SK-N-SH (cell line): Measurements from ENCODE around the gene EFHD2. TPM values are rescaled to one million over a fixed set of nuclear protein-coding genes. Genes with fewer than 3 reads are reported as not detected.

ENCODE experiments used
- CTCF ChIA-PET: fragments of 300-600, 350-600 bp; formaldehyde crosslinking; extraction: SDS; loops from one replicate; lab custom pipeline; 2021; lab: Yijun Ruan, JAX
- POLR2A ChIA-PET: fragments of 350-600 bp; sonication (Branson Sonifier 250); formaldehyde crosslinking; extraction: SDS; loops from one replicate; lab custom pipeline; 2020; ENCODE audit warnings: antibody characterized with exemption, inconsistent platforms; lab: Yijun Ruan, JAX
- DNase-seq: peaks from one replicate; pipeline ENCODE4 v3.0.0; 2012
- H2AFZ ChIP-seq: fragments of 200-600 bp; sonication (generic); 2 replicates; pipeline ENCODE4 v1.8.1; 2016; ENCODE audit warnings: antibody characterized with exemption, mild to moderate bottlenecking, low read depth
- H3F3A ChIP-seq: fragments of 200-600 bp; sonication (generic); replicated peaks from 2 replicates; pipeline ENCODE3; 2016; ENCODE audit warnings: antibody characterized with exemption, mild to moderate bottlenecking; ENCODE audit not compliant: insufficient read depth
- H3K27ac ChIP-seq, 2 experiments: fragments of 200-500 bp in 1 of 2; fragments of 200-600 bp in 1 of 2; sonication (Bioruptor generic) in 1 of 2; sonication (generic), shearing (Covaris generic) in 1 of 2; 2 replicates each; pipeline versions ENCODE4 v1.5.1 to v1.6.1; 2014 to 2016; ENCODE audit warnings: low read depth in 2 of 2, inconsistent platforms in 1 of 2, low read length in 1 of 2, mild to moderate bottlenecking in 1 of 2, mixed read lengths in 1 of 2
- H3K27me3 ChIP-seq: fragments of 200-600 bp; sonication (generic), shearing (Covaris generic); 2 replicates; pipeline ENCODE4 v1.6.1; 2016; ENCODE audit warnings: mixed run types; ENCODE audit not compliant: insufficient read depth
- H3K36me3 ChIP-seq, 2 experiments: fragments of 200-500 bp in 1 of 2; fragments of 200-600 bp in 1 of 2; sonication (Bioruptor generic) in 1 of 2; sonication (generic) in 1 of 2; replicated peaks in 1 of 2; 2 replicates each; pipeline versions ENCODE3 to v1.5.1; 2014 to 2016; ENCODE audit warnings: low read length in 1 of 2, mild to moderate bottlenecking in 1 of 2; ENCODE audit not compliant: insufficient read depth in 2 of 2, control insufficient read depth in 1 of 2
- H3K4me1 ChIP-seq, 2 experiments: fragments of 200-500 bp in 1 of 2; fragments of 200-600 bp in 1 of 2; sonication (Bioruptor generic) in 1 of 2; sonication (generic), shearing (Covaris generic) in 1 of 2; 2 replicates each; pipeline versions ENCODE4 v1.5.1 to v1.6.1; 2014 to 2016; ENCODE audit warnings: low read depth in 1 of 2, low read length in 1 of 2, mixed run types in 1 of 2; ENCODE audit not compliant: insufficient read depth in 2 of 2, control insufficient read depth in 1 of 2
- H3K4me2 ChIP-seq: fragments of 200-600 bp; sonication (generic), shearing (Covaris generic); 2 replicates; pipeline ENCODE4 v1.6.1; 2017; ENCODE audit warnings: mixed run types
- H3K4me3 ChIP-seq, 2 experiments: fragments of 200-500 bp in 1 of 2; fragments of 200-600 bp in 1 of 2; sonication (Bioruptor generic) in 1 of 2; sonication (generic), shearing (Covaris generic) in 1 of 2; 2 replicates each; pipeline versions ENCODE4 v1.5.1 to v1.8.1; 2014 to 2016; ENCODE audit warnings: low read depth in 2 of 2, inconsistent platforms in 1 of 2, low read length in 1 of 2, mild to moderate bottlenecking in 1 of 2, mixed read lengths in 1 of 2, moderate library complexity in 1 of 2
- H3K79me2 ChIP-seq: fragments of 200-600 bp; sonication (generic); 2 replicates; pipeline ENCODE4 v1.8.1; 2017; ENCODE audit warnings: mild to moderate bottlenecking; ENCODE audit not compliant: insufficient read depth
- H3K9ac ChIP-seq: fragments of 200-600 bp; sonication (generic); 2 replicates; pipeline ENCODE4 v1.6.1; 2017; ENCODE audit warnings: mixed run types
- H3K9me2 ChIP-seq: fragments of 200-600 bp; sonication (generic); 2 replicates; pipeline ENCODE4 v1.6.1; 2017; ENCODE audit warnings: mixed run types
- H3K9me3 ChIP-seq: fragments of 200-600 bp; sonication (generic); 2 replicates; pipeline ENCODE4 v1.6.1; 2017; ENCODE audit warnings: mixed run types, mild to moderate bottlenecking, moderate library complexity
- H4K20me1 ChIP-seq: fragments of 200-600 bp; sonication (generic); 2 replicates; pipeline ENCODE4 v1.6.1; 2017; ENCODE audit warnings: mild to moderate bottlenecking, mixed run types; ENCODE audit not compliant: insufficient read depth
- ELF1 ChIP-seq: IDR thresholded peaks from 2 replicates; pipeline ENCODE4 v1.4.0; 2012
- EP300 ChIP-seq, 2 experiments: IDR thresholded peaks; 2 replicates each; pipeline versions ENCODE4 v1.4.0 to v1.6.1; 2012; ENCODE audit warnings: borderline replicate concordance in 1 of 2, low read depth in 1 of 2, low read length in 1 of 2
- FOSL2 ChIP-seq: IDR thresholded peaks from 2 replicates; pipeline ENCODE4 v1.4.0; 2012; ENCODE audit warnings: low read depth, mild to moderate bottlenecking, moderate library complexity, borderline replicate concordance
- FOXM1 ChIP-seq: IDR thresholded peaks from 2 replicates; pipeline ENCODE4 v1.4.0; 2012; ENCODE audit warnings: low read depth, mild to moderate bottlenecking
- GATA2 ChIP-seq: sonication (generic); formaldehyde crosslinking; IDR thresholded peaks from 2 replicates; pipeline ENCODE4 v1.5.0; 2020; ENCODE audit warnings: mild to moderate bottlenecking, missing genetic modification reagents
- MEF2A ChIP-seq: IDR thresholded peaks from 2 replicates; pipeline ENCODE4 v1.4.0; 2012; ENCODE audit warnings: low read depth, borderline replicate concordance
- MXI1 ChIP-seq: IDR thresholded peaks from 2 replicates; pipeline ENCODE4 v1.6.1; 2012; ENCODE audit warnings: mild to moderate bottlenecking, low read depth, low read length, improper control_type of control experiment
- NRF1 ChIP-seq: IDR thresholded peaks from 2 replicates; pipeline ENCODE4 v1.6.1; 2012; ENCODE audit warnings: low read depth, mild to moderate bottlenecking, low read length
- POLR2AphosphoS5 ChIP-seq: IDR thresholded peaks from 2 replicates; pipeline ENCODE4 v1.6.1; 2012; ENCODE audit warnings: low read depth, low read length
- RFX5 ChIP-seq: IDR thresholded peaks from 2 replicates; pipeline ENCODE4 v1.6.1; 2012; ENCODE audit warnings: mild to moderate bottlenecking, improper control_type of control experiment, low read length
- RXRA ChIP-seq: IDR thresholded peaks from 2 replicates; pipeline ENCODE4 v1.4.0; 2012; ENCODE audit warnings: low read depth, mild to moderate bottlenecking, borderline replicate concordance
- SIN3A ChIP-seq: IDR thresholded peaks from 2 replicates; pipeline ENCODE4 v1.6.1; 2012; ENCODE audit warnings: low read depth, mild to moderate bottlenecking, low read length, moderate library complexity, borderline replicate concordance
- YY1 ChIP-seq: IDR thresholded peaks from 2 replicates; pipeline ENCODE4 v1.4.0; 2012; ENCODE audit warnings: low read depth, mild to moderate bottlenecking
- WGBS: methylation state at CpG from one replicate; pipeline ENCODE4 v1.1.6; 2017; ENCODE audit warnings: low lambda C conversion rate; 5-methylcytosine and 5-hydroxymethylcytosine counted together
- polyA plus RNA-seq, 3 experiments: library from polyadenylated mRNA; depleted of rRNA; stranded (reverse); fragments of >200 nt; gene quantifications; 2 replicates each; pipeline ENCODE4 v1.2.3, GENCODE V29; 2012
- TF ChIP-seq, protein P1 (sequence below): IDR thresholded peaks from 2 replicates; pipeline ENCODE4 v1.4.0; 2012; ENCODE audit warnings: low read depth, borderline replicate concordance
- TF ChIP-seq, protein P2 (sequence below): IDR thresholded peaks from 2 replicates; pipeline ENCODE4 v1.4.0; 2012; ENCODE audit warnings: low read depth
- TF ChIP-seq, protein P3 (sequence below): fragments of 200-600 bp; sonication (generic); IDR thresholded peaks from 2 replicates; pipeline ENCODE4 v1.6.1; 2017; ENCODE audit warnings: antibody characterized with exemption, mild to moderate bottlenecking, moderate library complexity

The EFHD2 gene
- polyA plus RNA-seq, 1 of the 3 experiments (the other 2 are of a cell fraction): 59.8 TPM

DNA sequence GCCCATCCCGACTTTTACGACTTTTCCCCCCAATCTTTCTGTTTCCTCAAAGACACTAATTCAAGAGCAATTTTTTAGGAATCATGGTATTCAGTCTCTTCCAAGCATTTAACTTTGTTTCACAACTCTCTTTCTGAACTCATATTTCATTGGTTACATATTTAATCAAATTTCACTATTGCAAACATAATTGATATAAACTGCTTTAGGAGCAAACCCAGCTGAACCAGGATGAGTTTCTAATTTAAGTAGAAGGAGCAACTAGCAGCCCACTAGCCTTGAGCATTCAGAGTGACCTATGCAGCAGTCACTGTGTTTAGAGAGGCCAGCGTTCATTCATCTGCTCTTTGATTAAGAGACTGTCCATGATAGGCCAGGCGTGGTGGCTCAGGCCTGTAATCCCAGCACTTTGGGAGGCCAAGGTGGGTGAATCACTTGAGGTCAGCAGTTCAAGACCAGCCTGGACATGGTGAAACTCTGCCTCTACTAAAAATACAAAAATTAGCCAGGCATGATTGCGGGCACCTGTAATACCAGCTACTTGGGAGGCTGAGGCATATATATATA, 68.0 kb downstream of the EFHD2 start:
- no peak for TF ChIP-seq RXRA
- no peak for TF ChIP-seq FOXM1
- TF ChIP-seq POLR2AphosphoS5: no peak
- TF ChIP-seq, protein P1, sequence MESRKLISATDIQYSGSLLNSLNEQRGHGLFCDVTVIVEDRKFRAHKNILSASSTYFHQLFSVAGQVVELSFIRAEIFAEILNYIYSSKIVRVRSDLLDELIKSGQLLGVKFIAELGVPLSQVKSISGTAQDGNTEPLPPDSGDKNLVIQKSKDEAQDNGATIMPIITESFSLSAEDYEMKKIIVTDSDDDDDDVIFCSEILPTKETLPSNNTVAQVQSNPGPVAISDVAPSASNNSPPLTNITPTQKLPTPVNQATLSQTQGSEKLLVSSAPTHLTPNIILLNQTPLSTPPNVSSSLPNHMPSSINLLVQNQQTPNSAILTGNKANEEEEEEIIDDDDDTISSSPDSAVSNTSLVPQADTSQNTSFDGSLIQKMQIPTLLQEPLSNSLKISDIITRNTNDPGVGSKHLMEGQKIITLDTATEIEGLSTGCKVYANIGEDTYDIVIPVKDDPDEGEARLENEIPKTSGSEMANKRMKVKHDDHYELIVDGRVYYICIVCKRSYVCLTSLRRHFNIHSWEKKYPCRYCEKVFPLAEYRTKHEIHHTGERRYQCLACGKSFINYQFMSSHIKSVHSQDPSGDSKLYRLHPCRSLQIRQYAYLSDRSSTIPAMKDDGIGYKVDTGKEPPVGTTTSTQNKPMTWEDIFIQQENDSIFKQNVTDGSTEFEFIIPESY: no peak
- TF ChIP-seq ELF1: no peak
- no peak for TF ChIP-seq SIN3A
- TF ChIP-seq MEF2A: no peak
- TF ChIP-seq EP300 (IDR thresholded peaks at IDR 0.05; ENCODE audit: borderline replicate concordance in 1 of 2, low read depth in 1 of 2, low read length in 1 of 2): no peak
- TF ChIP-seq, protein P2, sequence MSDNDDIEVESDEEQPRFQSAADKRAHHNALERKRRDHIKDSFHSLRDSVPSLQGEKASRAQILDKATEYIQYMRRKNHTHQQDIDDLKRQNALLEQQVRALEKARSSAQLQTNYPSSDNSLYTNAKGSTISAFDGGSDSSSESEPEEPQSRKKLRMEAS: no peak
- no peak for TF ChIP-seq YY1
- no peak for TF ChIP-seq FOSL2
- no peak for TF ChIP-seq MXI1
- TF ChIP-seq GATA2 (CRISPR knock-in tag): no peak
- no peak for TF ChIP-seq RFX5
- TF ChIP-seq, protein P3, sequence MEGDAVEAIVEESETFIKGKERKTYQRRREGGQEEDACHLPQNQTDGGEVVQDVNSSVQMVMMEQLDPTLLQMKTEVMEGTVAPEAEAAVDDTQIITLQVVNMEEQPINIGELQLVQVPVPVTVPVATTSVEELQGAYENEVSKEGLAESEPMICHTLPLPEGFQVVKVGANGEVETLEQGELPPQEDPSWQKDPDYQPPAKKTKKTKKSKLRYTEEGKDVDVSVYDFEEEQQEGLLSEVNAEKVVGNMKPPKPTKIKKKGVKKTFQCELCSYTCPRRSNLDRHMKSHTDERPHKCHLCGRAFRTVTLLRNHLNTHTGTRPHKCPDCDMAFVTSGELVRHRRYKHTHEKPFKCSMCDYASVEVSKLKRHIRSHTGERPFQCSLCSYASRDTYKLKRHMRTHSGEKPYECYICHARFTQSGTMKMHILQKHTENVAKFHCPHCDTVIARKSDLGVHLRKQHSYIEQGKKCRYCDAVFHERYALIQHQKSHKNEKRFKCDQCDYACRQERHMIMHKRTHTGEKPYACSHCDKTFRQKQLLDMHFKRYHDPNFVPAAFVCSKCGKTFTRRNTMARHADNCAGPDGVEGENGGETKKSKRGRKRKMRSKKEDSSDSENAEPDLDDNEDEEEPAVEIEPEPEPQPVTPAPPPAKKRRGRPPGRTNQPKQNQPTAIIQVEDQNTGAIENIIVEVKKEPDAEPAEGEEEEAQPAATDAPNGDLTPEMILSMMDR: no peak
- no peak for TF ChIP-seq NRF1
- Histone ChIP-seq H3K36me3 (no peaks in the 10 kb centered on the region), H3K9me3 (no peaks in the 10 kb centered on the region), H3K9me2 (no peaks in the 10 kb centered on the region), H2AFZ (no peak overlapping the region), H3K79me2 (no peaks in the 10 kb centered on the region), H3K9ac (no peak overlapping the region), H3K4me1 (no peaks in the 10 kb centered on the region), H4K20me1 (no peaks in the 10 kb centered on the region), H3K27ac (no peak overlapping the region), H3K4me3 (no peak overlapping the region), H3F3A (no peaks in the 10 kb centered on the region), H3K4me2 (no peak overlapping the region), H3K27me3 (no peaks in the 10 kb centered on the region)
- DNase-seq: no peak
- 87% methylated on average over 5 of the region's 5 CpGs for WGBS
- ChIA-PET POLR2A (no interaction called here), CTCF (no interaction called here)

Other genes with a start within 250 kb of the EFHD2 start
- 0.48 and 0.55 TPM in 2 replicates for gene FHAD1, start 162.7 kb upstream of the EFHD2 start, polyA plus RNA-seq (2012; rRNA removed)
- 0.26 and 0.67 TPM in 2 replicates for gene CTRC, start 28.6 kb downstream of the EFHD2 start, polyA plus RNA-seq (2012; rRNA removed)
- gene CELA2A, start 46.8 kb downstream of the EFHD2 start, polyA plus RNA-seq (2012; rRNA removed): not detected in 2 replicates
- not detected in 2 replicates for gene CELA2B, start 66.2 kb downstream of the EFHD2 start, polyA plus RNA-seq (2012; rRNA removed)
- 16.9 and 19.2 TPM in 2 replicates for gene CASP9, start 114.3 kb downstream of the EFHD2 start, polyA plus RNA-seq (2012; rRNA removed)
- 8.4 and 13.7 TPM in 2 replicates for gene DNAJC16, start 117.0 kb downstream of the EFHD2 start, polyA plus RNA-seq (2012; rRNA removed)
- 0.60 and 0.66 TPM in 2 replicates for gene AGMAT, start 175.2 kb downstream of the EFHD2 start, polyA plus RNA-seq (2012; rRNA removed)
- gene DDI2, start 207.6 kb downstream of the EFHD2 start, polyA plus RNA-seq (2012; rRNA removed): 2.8 and 3.4 TPM in 2 replicates